HG02970 (cell line): ENCODE results near the gene CAMSAP1.
"Not testable (repeated sequence)": the region's sequence is repeated elsewhere in the genome, so short reads cannot be mapped to it uniquely, and the experiment has no call there.

Experiments used
- ATAC-seq: cut with Tn5 transposase; IDR thresholded peaks from one replicate; pipeline ENCODE4 v1.9.1; 2021; ENCODE audit warnings: mild to moderate bottlenecking, moderate library complexity, moderate number of reproducible peaks; ENCODE audit not compliant: unreplicated experiment, low FRiP score

CAMSAP1 gene

GRCh38 chr9:135920973-135921585 is 13.7 kb upstream of the CAMSAP1 start:
- no peak for ATAC-seq

- no peak for ATAC-seq
Measured at GRCh38 chr9:135920256-135920930, 13.0 kb upstream of the CAMSAP1 start.

- no peak for ATAC-seq
Measured at GRCh38 chr9:135919318-135919890, 12.1 kb upstream of the CAMSAP1 start.

GRCh38 chr9:135916227-135916626 is 8.9 kb upstream of the CAMSAP1 start:
- ATAC-seq, result not testable (repeated sequence)

- ATAC-seq, result no peak
Measured at GRCh38 chr9:135914921-135915320, 7.6 kb upstream of the CAMSAP1 start.

GRCh38 chr9:135911233-135911632 is 3.9 kb upstream of the CAMSAP1 start:
- ATAC-seq, result not testable (repeated sequence)

GRCh38 chr9:135910757-135911156 is 3.4 kb upstream of the CAMSAP1 start:
- ATAC-seq, result no peak

GRCh38 chr9:135910216-135910615 is 2.9 kb upstream of the CAMSAP1 start:
- ATAC-seq, result no peak

- no peak for ATAC-seq
Measured at GRCh38 chr9:135909371-135909770, 2.0 kb upstream of the CAMSAP1 start.

- no peak for ATAC-seq
Measured at GRCh38 chr9:135908754-135909204, 1.4 kb upstream of the CAMSAP1 start.

GRCh38 chr9:135908093-135908753 is 877 bp upstream of the CAMSAP1 start:
- no peak for ATAC-seq

GRCh38 chr9:135907006-135907430 is 328 bp downstream of the CAMSAP1 start:
- ATAC-seq, result peak; percentile 24

GRCh38 chr9:135906291-135907005 is 898 bp downstream of the CAMSAP1 start:
- peak; percentile 0 for ATAC-seq

- no peak for ATAC-seq
Measured at GRCh38 chr9:135905380-135906258, 1.7 kb downstream of the CAMSAP1 start.

- no peak for ATAC-seq
Measured at GRCh38 chr9:135903786-135904520, 3.4 kb downstream of the CAMSAP1 start.

- ATAC-seq, result no peak
Measured at GRCh38 chr9:135903358-135903656, 4.0 kb downstream of the CAMSAP1 start.

GRCh38 chr9:135902655-135903357 is 4.5 kb downstream of the CAMSAP1 start:
- ATAC-seq, result no peak

- no peak for ATAC-seq
Measured at GRCh38 chr9:135901826-135902225, 5.5 kb downstream of the CAMSAP1 start.
